Urinary bladder (tissue), 4 donors: Measurements from ENCODE around the gene PDLIM5. TPM values are rescaled to one million over a fixed set of nuclear protein-coding genes. Genes with fewer than 3 reads are reported as not detected.
"Not testable (repeated sequence)": the region's sequence is repeated elsewhere in the genome, so short reads cannot be mapped to it uniquely, and the experiment has no call there.

ENCODE experiments used
- DNase-seq: peaks from one replicate; pipeline ENCODE4 v3.0.0-alpha.2; 2015; ENCODE audit errors: extremely low spot score
- H3K27ac ChIP-seq: one replicate; pipeline ENCODE4 v1.5.1; 2013; ENCODE audit warnings: low read depth, mild to moderate bottlenecking, moderate library complexity
- H3K36me3 ChIP-seq: one replicate; pipeline ENCODE4 v1.6.1; 2013; ENCODE audit warnings: mild to moderate bottlenecking, moderate library complexity; ENCODE audit not compliant: insufficient read depth
- H3K4me1 ChIP-seq: one replicate; pipeline ENCODE4 v1.6.1; 2013; ENCODE audit warnings: mild to moderate bottlenecking, moderate library complexity; ENCODE audit not compliant: insufficient read depth
- H3K4me3 ChIP-seq: one replicate; pipeline ENCODE4 v1.5.1; 2013; ENCODE audit warnings: low read depth, low read length
- WGBS: extraction: QIAGEN DNeasy Blood & Tissue Kit; methylation state at CpG from one replicate; pipeline ENCODE4 v1.1.7; 2013; 5-methylcytosine and 5-hydroxymethylcytosine counted together
- polyA plus RNA-seq: library from polyadenylated mRNA; stranded (reverse); fragments of 200-250 nt; gene quantifications from one replicate; pipeline ENCODE4 v1.2.3, GENCODE V29; 2013
- total RNA-seq: library from RNA; depleted of rRNA; stranded (reverse); fragments of >200 nt; gene quantifications from one replicate; pipeline ENCODE4 v1.2.3, GENCODE V29; 2014
- donor health status: healthy with polysubstance abuse.
- donor health status: healthy.

The PDLIM5 gene
- total and polyA plus RNA-seq, 2 donors, result 60.8 to 243 TPM

DNA sequence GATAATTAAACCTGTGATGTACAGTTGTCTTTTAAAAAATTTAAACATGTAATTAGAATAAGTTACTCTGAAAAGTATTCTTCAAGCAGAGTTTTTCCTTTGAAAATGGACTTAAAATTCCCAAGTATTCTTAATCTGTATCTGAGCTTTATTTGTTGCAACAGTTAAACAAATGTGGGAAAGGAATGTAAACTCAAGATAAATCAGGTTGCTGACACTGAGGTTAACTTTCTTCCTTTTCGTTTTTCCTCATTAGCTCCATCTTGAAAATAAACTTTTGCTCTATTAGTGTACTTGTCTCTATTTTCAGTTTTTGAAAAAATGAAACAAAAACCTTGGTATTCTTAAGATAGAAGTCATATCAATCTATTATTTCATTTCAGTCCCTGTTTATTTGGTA is 161.5 kb downstream of the PDLIM5 start:
- DNase-seq, result no peak
- H3K36me3 ChIP-seq, result no peaks in the 10 kb centered on the region
- 15% methylated on average over 1 of the region's 1 CpG for WGBS
- H3K4me1 ChIP-seq, result peaks cover 1% of the 10 kb centered on the region
- H3K4me3 ChIP-seq, result no peak overlapping the region
- H3K27ac ChIP-seq, result no peak overlapping the region

DNA sequence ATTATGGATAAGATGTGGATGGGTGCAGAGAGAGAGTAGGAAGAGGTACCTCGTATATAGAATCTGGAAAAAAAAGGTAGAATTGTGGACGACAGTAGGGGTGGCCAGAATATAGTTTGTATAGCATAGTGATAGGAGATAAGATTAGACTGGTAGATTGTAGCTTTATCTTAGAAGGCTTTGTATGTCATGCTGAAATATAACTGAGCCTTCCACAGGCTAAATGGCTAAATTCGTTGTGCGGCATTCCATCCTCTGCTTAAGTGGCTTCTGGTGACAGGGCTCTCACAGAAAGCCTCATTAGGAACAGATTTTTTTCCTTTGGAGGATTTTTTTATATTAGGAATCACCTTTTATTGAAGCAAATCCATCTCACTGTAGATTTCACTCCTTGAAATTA is 163.7 kb downstream of the PDLIM5 start:
- Histone ChIP-seq H3K36me3 (no peaks in the 10 kb centered on the region), H3K27ac (no peak overlapping the region), H3K4me3 (no peak overlapping the region), H3K4me1 (no peaks in the 10 kb centered on the region)
- DNase-seq, result no peak
- 55% methylated on average over 4 of the region's 4 CpGs for WGBS

DNA sequence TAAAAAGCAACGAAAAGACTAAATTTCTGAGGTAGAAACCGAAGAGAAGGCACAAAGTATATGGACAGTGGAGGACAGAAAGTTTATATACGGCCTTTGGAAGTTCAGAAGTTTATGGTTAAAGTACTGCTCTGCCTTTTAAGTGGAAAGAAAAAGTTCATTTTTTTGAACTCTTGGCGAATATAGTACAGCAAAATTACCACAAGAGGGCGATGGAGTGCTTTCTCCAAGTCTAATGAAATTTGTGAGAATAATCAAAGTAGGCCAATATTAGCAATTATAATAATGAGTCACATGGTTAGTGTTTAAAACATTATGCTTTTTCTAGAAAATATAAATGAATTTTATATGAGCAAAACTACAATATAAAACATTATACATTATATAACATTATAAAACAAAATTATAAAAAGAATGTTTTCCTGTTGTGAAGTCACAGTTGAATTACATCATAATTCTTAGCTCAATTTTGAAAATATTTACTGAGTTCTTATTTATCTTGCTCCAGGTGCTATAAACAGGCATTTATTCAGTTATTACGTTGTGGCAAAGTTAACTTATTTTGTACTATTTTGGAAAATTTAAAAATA is 169.8 kb downstream of the PDLIM5 start:
- DNase-seq, result no peak
- no peak overlapping the region for H3K27ac ChIP-seq

DNA sequence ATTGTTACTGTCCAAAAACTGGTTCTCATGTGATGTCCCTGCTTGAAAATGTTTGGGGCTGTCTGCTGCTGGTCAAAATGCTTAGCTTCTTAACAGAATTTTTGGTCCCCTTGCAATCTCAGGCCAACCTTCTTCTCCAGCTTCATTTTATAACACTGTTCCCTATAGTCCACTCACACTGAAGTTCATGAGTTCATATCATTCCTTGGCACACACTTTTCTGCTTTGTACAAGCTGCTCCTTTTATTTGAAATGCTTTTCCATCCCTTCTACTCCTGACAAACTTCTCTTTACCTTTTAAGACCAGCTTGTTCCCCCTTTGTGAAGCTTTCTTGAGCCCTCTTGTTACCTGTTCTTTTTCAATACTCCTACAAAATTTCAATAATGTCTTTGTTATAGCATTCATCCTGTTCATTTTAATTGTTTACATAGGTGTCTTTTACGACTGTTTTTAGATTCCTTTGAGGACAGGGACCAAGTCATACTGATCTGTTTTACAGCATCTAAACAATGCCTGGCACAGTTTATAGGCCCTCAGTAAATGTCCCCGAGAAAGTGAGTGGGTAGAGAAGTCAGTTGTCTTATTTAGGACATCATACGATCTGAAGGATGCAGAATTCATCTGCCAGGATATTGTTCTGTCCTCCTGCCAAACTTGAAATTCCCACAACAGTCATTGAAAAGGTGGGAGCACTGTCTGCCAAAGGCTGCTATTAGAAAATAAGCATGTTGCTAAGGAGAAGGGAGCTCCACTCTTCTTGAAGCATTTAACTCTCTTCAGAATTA is 171.6 kb downstream of the PDLIM5 start:
- WGBS, result 46% methylated on average over 3 of the region's 3 CpGs
- H3K27ac ChIP-seq, result no peak overlapping the region
- no peaks in the 10 kb centered on the region for H3K36me3 ChIP-seq
- H3K4me3 ChIP-seq, result no peak overlapping the region
- no peaks in the 10 kb centered on the region for H3K4me1 ChIP-seq
- no peak for DNase-seq

More for the DNA sequence above, 169.8 kb downstream of the PDLIM5 start:
- no peak overlapping the region for H3K4me3 ChIP-seq
- 27% methylated on average over 6 of the region's 6 CpGs for WGBS
- H3K36me3 ChIP-seq, result no peaks in the 10 kb centered on the region
- no peaks in the 10 kb centered on the region for H3K4me1 ChIP-seq

DNA sequence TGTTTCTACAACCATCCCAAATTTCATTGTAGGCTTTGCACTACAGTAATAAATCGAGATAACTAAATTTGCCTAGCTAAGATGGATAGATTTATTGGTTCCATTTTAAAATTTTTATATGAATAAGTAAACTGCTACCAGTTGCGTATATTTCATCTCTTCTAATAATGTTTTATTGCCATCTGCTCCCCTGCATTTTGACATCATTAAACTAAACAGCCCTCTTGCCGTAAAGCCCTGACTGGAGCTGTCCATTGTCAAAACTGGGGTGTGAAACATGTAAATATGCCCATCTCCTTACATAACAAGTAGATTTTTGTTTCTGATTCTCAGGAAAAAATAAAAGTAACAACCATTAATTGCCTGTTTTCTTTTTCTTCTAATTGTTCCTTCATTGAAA is 175.2 kb downstream of the PDLIM5 start:
- H3K4me3 ChIP-seq, result no peak overlapping the region
- no peaks in the 10 kb centered on the region for H3K36me3 ChIP-seq
- WGBS, result 83% methylated on average over 3 of the region's 3 CpGs
- no peak overlapping the region for H3K27ac ChIP-seq
- no peaks in the 10 kb centered on the region for H3K4me1 ChIP-seq
- DNase-seq, result no peak

DNA sequence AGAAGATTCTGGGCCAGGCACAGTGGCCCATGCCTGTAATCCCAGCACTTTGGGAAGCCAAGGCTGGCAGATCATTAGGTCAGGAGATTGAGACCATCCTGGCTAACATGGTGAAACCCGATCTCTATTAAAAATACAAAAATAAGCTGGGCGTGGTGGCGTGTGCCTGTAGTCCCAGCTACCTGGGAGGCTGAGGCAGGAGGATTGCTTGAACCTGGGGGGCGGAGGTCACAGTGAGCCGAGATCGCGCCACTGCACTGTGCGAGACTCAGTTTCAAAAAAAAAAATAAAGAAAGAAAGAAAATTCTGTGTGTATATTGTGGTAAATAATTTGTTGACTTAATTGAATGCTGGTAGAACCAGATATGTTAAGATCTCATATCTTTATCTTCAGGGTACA is 177.3 kb downstream of the PDLIM5 start:
- H3K27ac ChIP-seq, H3K4me3 ChIP-seq, DNase-seq, H3K36me3 ChIP-seq, H3K4me1 ChIP-seq: not testable (repeated sequence)
- WGBS, result 96% methylated on average over 8 of the region's 8 CpGs

DNA sequence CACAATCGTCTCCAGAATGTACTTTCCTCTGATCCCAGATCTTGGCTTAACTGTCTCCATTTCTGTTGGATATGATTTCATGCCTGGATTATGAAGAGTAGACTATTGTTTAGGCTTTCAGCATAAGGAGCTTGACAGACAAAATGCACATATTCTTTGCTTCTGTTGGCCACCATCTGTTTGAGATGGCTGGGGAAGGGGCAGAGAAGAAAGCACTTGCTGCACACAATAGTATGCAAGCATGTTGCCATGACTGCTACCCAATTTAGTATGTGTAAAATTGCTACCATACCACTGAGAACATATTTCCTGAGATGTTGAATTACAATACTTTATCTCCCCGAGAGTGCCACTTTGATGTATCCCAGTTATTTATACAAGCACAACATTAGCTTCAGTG is 178.1 kb downstream of the PDLIM5 start:
- no peak for DNase-seq
- no peaks in the 10 kb centered on the region for H3K36me3 ChIP-seq
- no peak overlapping the region for H3K4me3 ChIP-seq
- H3K27ac ChIP-seq, result no peak overlapping the region
- WGBS, result 56% methylated on average over 2 of the region's 2 CpGs
- H3K4me1 ChIP-seq, result no peaks in the 10 kb centered on the region

DNA sequence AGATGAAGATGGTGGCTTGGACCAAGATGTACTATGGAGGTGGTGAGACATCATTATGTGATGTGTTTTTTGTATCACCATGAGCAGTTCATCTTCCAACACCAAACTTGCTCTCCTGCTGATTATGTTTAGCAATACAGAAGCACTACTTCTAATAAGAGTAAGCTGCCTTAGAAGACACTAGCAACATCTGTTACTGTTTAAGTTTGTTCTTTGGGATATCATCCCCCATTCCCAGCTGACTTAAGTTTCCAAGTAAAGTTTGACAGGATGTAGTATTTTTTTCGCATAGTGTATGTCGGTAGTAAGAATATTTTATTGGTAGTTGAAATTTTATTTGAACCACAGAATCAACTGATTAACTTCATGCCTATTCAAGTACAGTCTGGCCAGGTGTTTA is 182.5 kb downstream of the PDLIM5 start:
- Histone ChIP-seq H3K4me1 (no peaks in the 10 kb centered on the region), H3K4me3 (no peak overlapping the region), H3K36me3 (no peaks in the 10 kb centered on the region), H3K27ac (no peak overlapping the region)
- WGBS, result 56% methylated on average over 2 of the region's 2 CpGs
- no peak for DNase-seq

DNA sequence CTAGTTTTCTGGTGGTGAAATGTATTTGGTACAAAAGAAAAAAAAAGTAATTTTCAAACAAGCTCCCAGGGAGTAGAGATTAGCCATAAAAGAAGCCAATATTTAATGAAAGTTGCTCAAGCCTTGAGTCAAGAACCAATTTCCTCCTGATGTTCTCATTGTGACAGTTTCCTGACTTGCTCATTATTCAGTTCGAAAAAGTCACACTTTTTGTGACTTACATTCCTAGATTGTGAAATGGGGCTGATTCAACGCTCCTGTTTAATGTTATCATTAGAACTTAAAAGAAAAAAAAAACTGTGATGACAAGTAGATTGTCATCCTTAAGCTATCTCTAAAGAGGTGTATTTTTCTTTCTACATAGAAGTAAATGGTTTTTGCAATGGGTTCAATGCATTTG is 183.4 kb downstream of the PDLIM5 start:
- WGBS, result 92% methylated on average over 2 of the region's 2 CpGs
- Histone ChIP-seq H3K36me3 (peaks cover 1% of the 10 kb centered on the region), H3K27ac (no peak overlapping the region), H3K4me1 (no peaks in the 10 kb centered on the region), H3K4me3 (no peak overlapping the region)
- DNase-seq, result no peak

DNA sequence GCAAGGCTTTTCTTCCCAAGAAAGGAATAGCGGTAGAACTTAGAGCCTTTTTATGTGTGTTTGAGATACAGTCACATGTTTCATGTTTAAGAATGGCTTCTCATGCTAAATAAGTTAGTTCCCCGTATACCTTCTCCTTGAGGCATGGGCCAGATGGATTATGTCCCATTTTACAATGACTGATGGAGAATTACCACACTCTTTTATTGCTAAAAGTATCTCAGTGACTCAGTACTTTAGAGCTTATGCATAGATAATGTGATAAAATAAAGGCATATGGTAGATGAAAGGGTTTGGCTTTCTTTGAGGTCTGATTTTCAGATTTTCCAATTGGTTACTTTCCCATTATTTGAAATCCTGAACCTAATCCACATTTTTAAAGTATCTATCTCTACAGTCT is 184.3 kb downstream of the PDLIM5 start:
- H3K4me1 ChIP-seq, result no peaks in the 10 kb centered on the region
- H3K36me3 ChIP-seq, result peaks cover 2% of the 10 kb centered on the region
- WGBS, result 69% methylated on average over 2 of the region's 2 CpGs
- DNase-seq, result no peak
- H3K27ac ChIP-seq, result no peak overlapping the region
- H3K4me3 ChIP-seq, result no peak overlapping the region

GRCh38 chr4:94639298-94639697 is 187.6 kb downstream of the PDLIM5 start:
- H3K4me3 ChIP-seq, result no peak overlapping the region
- peaks cover 2% of the 10 kb centered on the region for H3K36me3 ChIP-seq
- 86% methylated on average over 2 of the region's 2 CpGs for WGBS
- H3K27ac ChIP-seq, result no peak overlapping the region
- no peaks in the 10 kb centered on the region for H3K4me1 ChIP-seq
- DNase-seq, result no peak

DNA sequence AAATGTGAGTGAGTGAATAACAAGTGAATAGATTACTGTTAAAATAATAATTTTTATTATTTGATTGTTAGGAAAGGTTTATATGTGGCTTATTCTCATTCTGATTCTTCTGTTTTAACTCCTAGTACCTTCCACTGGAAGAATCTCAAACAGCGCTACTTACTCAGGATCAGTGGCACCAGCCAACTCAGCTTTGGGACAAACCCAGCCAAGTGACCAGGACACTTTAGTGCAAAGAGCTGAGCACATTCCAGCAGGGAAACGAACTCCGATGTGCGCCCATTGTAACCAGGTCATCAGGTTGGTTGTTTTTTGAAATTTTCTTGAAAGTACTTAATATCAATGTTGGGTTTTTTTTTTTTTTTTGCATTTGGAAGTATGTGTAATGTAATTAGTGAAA is 188.4 kb downstream of the PDLIM5 start:
- H3K4me1 ChIP-seq, result no peaks in the 10 kb centered on the region

DNA sequence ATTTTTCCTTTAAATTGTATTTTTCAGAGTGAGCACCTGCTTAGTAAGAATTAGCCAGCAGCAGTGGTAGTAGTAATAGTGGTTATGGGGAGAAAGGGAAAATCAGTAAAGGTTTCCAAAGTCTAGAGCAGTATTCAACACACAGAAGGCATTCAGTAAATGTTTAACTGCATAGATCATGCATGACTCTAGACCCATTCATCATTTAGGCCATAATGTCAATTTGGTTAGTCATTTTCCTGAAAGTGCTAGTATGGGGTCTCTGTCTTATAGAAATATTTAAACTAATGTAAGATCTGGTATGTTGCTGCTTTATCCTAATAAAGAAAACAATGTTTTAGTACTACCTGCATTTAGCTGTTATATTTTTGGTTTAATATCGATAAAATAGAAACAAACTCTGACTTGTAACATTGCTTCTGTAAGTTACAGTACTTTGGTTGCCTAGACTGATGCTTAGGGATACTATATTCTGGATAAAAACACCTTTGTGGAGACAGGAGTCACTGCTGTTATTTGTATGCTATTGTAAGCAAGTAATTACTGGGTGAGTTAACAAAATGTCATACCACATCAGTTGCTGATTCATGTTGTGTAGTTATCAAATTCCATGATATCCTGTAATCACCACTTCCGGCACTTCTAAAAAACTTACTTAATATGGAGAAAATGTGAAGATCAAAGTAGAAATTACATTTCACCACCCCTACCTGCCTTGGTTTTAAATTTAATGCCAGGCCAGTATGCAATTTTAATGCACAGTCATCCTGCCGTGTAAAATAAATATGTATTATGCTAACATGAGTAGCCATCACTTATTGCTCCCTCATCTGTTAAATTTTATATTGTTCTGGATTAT is 190.2 kb downstream of the PDLIM5 start:
- WGBS, result 84% methylated on average over 3 of the region's 3 CpGs
- Histone ChIP-seq H3K4me3 (no peak overlapping the region), H3K36me3 (peaks cover 2% of the 10 kb centered on the region), H3K4me1 (no peaks in the 10 kb centered on the region), H3K27ac (no peak overlapping the region)
- no peak for DNase-seq

More for the DNA sequence above, 188.4 kb downstream of the PDLIM5 start:
- H3K4me3 ChIP-seq, result no peak overlapping the region
- DNase-seq, result no peak
- H3K36me3 ChIP-seq, result peaks cover 2% of the 10 kb centered on the region
- no peak overlapping the region for H3K27ac ChIP-seq
- 95% methylated on average over 4 of the region's 4 CpGs for WGBS

DNA sequence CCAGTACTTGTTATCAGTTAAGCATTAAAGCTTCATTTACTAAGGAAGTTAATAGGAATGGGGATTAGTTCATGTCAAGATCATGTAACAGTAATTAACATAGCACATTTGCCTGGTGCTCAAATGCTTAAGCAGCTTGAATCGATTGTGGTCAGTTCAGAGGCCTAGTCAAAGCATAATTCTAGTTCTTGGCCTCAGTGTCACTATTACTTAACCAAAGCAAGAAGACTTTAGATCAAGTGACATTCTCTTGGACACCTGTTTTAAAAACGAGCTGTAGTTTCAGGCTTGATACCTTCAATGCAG is 190.8 kb downstream of the PDLIM5 start:
- peaks cover 2% of the 10 kb centered on the region for H3K36me3 ChIP-seq
- H3K4me1 ChIP-seq, result no peaks in the 10 kb centered on the region
- no peak overlapping the region for H3K27ac ChIP-seq
- no peak overlapping the region for H3K4me3 ChIP-seq
- DNase-seq, result no peak
- WGBS, result 34% methylated on average over 2 of the region's 2 CpGs
